ENCODE data around the gene LYSMD1. TPM values are rescaled to one million over a fixed set of nuclear protein-coding genes. Genes with fewer than 3 reads are reported as not detected.

LYSMD1 gene
- total RNA-seq, 1 experiment from 2014 or later: 5.1 TPM

GRCh38 chr1:151113877-151114276 is 51.8 kb downstream of the LYSMD1 start:
- in situ Hi-C loops (cut with HindIII; ENCODE audit: low pct_unique_long_range_greater_than_20kb, low sequenced_read_pairs) (no loop called here), intact Hi-C loops (cut with micrococcal nuclease; ENCODE audit: unreplicated experiment) (no loop called here)
- Histone ChIP-seq H3K4me1 (ENCODE audit: control insufficient read depth, insufficient read depth, low read length) (no peaks in the 10 kb centered on the region), H3K36me3 (ENCODE audit: control insufficient read depth, insufficient read depth, low read length) (no peaks in the 10 kb centered on the region), H3K27me3 (ENCODE audit: control insufficient read depth, insufficient read depth, low read length) (no peaks in the 10 kb centered on the region), H3K4me3 (ENCODE audit: low read depth in 2 of 2, low read length in 2 of 2) (no peak overlapping the region), H3K27ac (ENCODE audit: low read length) (no peak overlapping the region), H3K9me3 (ENCODE audit: control insufficient read depth, insufficient read depth, low read depth, low read length) (no peaks in the 10 kb centered on the region)
- no peak for DNase-seq (ENCODE audit: low read depth, low spot score)
- TF ChIP-seq POLR2AphosphoS5 (IDR thresholded peaks at IDR 0.05; ENCODE audit: low read depth, low read length) (no peak), SIN3A (IDR thresholded peaks at IDR 0.05; ENCODE audit: borderline replicate concordance, insufficient read depth, low read depth, low read length) (no peak)
- ChIA-PET CTCF (interaction anchor here (1.2 kb wide), 1 partner anchor 14 kb away, joined by 5 read pairs; no protein-coding TSS in a partner anchor), POLR2A (interaction anchor here (0.6 kb wide), 1 partner anchor 76 kb away, joined by 6 read pairs; no protein-coding TSS in a partner anchor)
- BruUV-seq (replicated peaks): no TSS peak
- ATAC-seq: no peak

Other genes starting within 250 kb of the LYSMD1 start
- 43.3 TPM for gene SETDB1, start 239.5 kb downstream of the LYSMD1 start, total RNA-seq (2021; ENCODE audit: unreplicated experiment)
- 348 TPM for gene CERS2, start 191.1 kb downstream of the LYSMD1 start, total RNA-seq (2021; ENCODE audit: unreplicated experiment)
- gene ANXA9, start 183.6 kb downstream of the LYSMD1 start, total RNA-seq (2021; ENCODE audit: unreplicated experiment): 1.2 TPM
- 15.8 TPM for gene MINDY1, start 159.0 kb downstream of the LYSMD1 start, total RNA-seq (2021; ENCODE audit: unreplicated experiment)
- gene PRUNE1, start 157.5 kb downstream of the LYSMD1 start, total RNA-seq (2021; ENCODE audit: unreplicated experiment): 16.2 TPM
- 0.46 TPM for gene BNIPL, start 129.3 kb downstream of the LYSMD1 start, total RNA-seq (2021; ENCODE audit: unreplicated experiment)
- gene C1orf56, start 118.2 kb downstream of the LYSMD1 start, total RNA-seq (2021; ENCODE audit: unreplicated experiment): 2.7 TPM
- gene CDC42SE1, start 106.3 kb downstream of the LYSMD1 start, total RNA-seq (2021; ENCODE audit: unreplicated experiment): 81.2 TPM
- gene MLLT11, start 105.5 kb downstream of the LYSMD1 start, total RNA-seq (2021; ENCODE audit: unreplicated experiment): 5.0 TPM
- gene GABPB2, start 95.1 kb downstream of the LYSMD1 start, total RNA-seq (2021; ENCODE audit: unreplicated experiment): 8.1 TPM
- gene SEMA6C, start 19.3 kb downstream of the LYSMD1 start, total RNA-seq (2021; ENCODE audit: unreplicated experiment): 5.7 TPM
- not detected for gene TNFAIP8L2, start 9.3 kb downstream of the LYSMD1 start, total RNA-seq (2021; ENCODE audit: unreplicated experiment)
- gene SCNM1, start 242 bp upstream of the LYSMD1 start, total RNA-seq (2021; ENCODE audit: unreplicated experiment): 36.5 TPM
- 0.80 TPM for gene TMOD4, start 10.1 kb upstream of the LYSMD1 start, total RNA-seq (2021; ENCODE audit: unreplicated experiment)
- 71.5 TPM for gene VPS72, start 24.3 kb upstream of the LYSMD1 start, total RNA-seq (2021; ENCODE audit: unreplicated experiment)
- gene PIP5K1A, start 32.6 kb upstream of the LYSMD1 start, total RNA-seq (2021; ENCODE audit: unreplicated experiment): 78.9 TPM
- gene PSMD4, start 88.8 kb upstream of the LYSMD1 start, total RNA-seq (2021; ENCODE audit: unreplicated experiment): 256 TPM
- 33.3 TPM for gene ZNF687, start 116.4 kb upstream of the LYSMD1 start, total RNA-seq (2021; ENCODE audit: unreplicated experiment)
- gene PI4KB, start 161.5 kb upstream of the LYSMD1 start, total RNA-seq (2021; ENCODE audit: unreplicated experiment): 52.7 TPM
- gene RFX5, start 181.3 kb upstream of the LYSMD1 start, total RNA-seq (2021; ENCODE audit: unreplicated experiment): 75.5 TPM
- 5.9 TPM for gene SELENBP1, start 206.8 kb upstream of the LYSMD1 start, total RNA-seq (2021; ENCODE audit: unreplicated experiment)
- 412 TPM for gene PSMB4, start 233.7 kb upstream of the LYSMD1 start, total RNA-seq (2021; ENCODE audit: unreplicated experiment)

All from Panc1 (cell line).